HUDEP-2 (cell line): ENCODE results near the gene CUEDC2.

Experiments used
- DNase-seq, 76 experiments: peaks; one replicate each; lab custom pipeline; 2025; ENCODE audit not compliant: unreplicated experiment in 76 of 76; lab: John Stamatoyannopoulos, UW

The CUEDC2 gene

GRCh38 chr10:102429468-102429867 lies 2.9 kb downstream of the CUEDC2 start:
- DNase-seq: no peak

- no peak for DNase-seq
Measured at GRCh38 chr10:102426803-102427287, 5.5 kb downstream of the CUEDC2 start.

DNA sequence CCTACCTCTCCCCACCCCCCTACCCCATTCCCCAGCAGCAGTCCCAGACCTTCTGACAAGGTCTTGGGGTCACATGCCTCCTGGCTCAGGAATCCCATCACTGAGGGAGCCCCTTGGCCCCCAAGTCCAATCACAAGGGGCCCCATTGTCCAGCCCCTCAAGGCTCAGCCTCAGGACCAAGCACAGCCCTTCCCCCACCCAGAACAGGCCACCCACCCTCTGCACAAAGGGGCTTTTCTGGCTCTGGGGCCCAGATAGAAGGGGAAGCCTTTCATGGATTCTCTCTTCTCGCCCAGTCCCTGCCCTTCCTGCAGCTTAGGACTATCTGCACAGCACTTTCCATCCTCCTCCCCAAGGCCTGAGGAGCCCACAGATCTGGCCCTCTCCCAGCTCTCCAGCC lies 6.9 kb downstream of the CUEDC2 start:
- DNase-seq: no peak

GRCh38 chr10:102424916-102425315 lies 7.5 kb downstream of the CUEDC2 start:
- no peak for DNase-seq

- DNase-seq: no peak
Measured at GRCh38 chr10:102424145-102424544, 8.2 kb downstream of the CUEDC2 start.

- DNase-seq: no peak
Measured at GRCh38 chr10:102423372-102423968, 8.9 kb downstream of the CUEDC2 start.

- DNase-seq: peak in 72 of 76 experiments; percentile 19 to 86 (median 65)
Measured at GRCh38 chr10:102422545-102423129, 9.7 kb downstream of the CUEDC2 start.

GRCh38 chr10:102421757-102422512 lies 10.4 kb downstream of the CUEDC2 start:
- DNase-seq: peak in 59 of 76 experiments; percentile 15 to 71 (median 48)

GRCh38 chr10:102421507-102421756 lies 10.9 kb downstream of the CUEDC2 start:
- DNase-seq: peak in 2 of 76 experiments; percentile 54 to 57

DNA sequence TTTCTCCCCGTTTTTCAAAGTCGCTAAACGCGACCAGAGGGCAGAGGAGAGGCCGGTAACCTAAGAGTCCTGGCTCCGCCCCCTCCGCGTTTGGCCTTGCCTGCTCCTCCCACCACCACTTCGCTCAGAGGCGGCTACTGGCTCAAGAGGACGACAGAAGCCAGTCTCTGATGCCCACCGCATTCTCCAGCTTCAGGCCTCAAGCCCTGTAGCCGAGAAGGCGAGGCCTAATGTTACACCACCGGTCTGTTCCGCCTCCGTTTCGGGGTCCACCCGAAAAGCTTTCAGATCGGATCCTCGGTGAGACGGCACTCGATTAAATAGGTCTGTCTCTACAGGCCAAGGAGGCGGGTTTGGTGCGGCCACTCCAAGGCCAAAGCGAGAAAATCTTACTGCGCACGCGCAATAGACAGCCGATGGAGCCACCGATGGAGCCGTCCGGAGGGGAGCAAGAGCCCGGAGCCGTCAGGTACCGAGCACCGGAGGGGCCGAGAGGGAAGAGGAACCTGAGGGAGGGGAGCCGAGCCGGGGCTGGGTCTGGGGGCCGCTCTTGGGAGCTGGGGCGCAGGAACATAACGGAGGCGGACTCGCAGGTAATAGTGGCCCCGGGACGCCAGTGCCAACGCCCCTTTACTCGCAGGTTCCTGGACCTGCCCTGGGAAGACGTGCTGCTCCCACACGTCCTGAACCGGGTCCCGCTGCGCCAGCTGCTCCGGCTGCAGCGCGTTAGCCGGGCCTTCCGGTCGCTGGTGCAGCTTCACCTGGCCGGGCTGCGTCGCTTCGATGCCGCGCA lies 11.5 kb downstream of the CUEDC2 start, which contains the start of gene FBXL15:
Gene FBXL15 (plus strand): TSS at position 123 of the 793 bp plus-strand sequence. CDS start 294 bp downstream, at position 417.
- DNase-seq: peak; percentile 20 to 99 (median 92)

DNA sequence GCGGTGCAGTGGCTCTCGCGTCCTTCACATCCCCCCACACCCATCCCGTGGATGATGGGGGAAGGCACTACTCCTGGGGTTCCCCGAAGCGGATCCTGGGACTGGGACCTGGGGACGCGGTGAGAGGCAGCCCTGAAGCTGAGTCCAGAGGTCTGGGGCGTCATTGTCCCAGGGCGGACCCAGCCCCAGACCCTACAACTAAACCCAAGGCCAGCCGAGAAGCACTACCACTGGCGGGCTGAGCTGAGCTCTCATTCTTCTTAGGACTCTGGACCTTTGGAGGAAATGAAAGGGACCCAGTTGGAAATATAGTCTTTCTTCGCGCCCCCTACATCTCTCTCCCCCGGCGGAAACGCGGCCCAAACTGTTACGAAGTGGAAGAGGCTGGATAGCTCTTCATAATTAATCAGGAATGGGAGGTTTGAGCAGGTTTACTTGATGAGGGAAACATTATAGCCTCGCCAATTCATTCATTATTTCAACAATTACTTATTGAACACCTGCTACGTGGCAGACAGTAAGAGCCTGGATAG lies 12.1 kb downstream of the CUEDC2 start:
- peak in 1 of 76 experiments; percentile 40 for DNase-seq

GRCh38 chr10:102419269-102420180 lies 12.8 kb downstream of the CUEDC2 start:
- peak in 44 of 76 experiments; percentile 6 to 65 (median 42) for DNase-seq

DNA sequence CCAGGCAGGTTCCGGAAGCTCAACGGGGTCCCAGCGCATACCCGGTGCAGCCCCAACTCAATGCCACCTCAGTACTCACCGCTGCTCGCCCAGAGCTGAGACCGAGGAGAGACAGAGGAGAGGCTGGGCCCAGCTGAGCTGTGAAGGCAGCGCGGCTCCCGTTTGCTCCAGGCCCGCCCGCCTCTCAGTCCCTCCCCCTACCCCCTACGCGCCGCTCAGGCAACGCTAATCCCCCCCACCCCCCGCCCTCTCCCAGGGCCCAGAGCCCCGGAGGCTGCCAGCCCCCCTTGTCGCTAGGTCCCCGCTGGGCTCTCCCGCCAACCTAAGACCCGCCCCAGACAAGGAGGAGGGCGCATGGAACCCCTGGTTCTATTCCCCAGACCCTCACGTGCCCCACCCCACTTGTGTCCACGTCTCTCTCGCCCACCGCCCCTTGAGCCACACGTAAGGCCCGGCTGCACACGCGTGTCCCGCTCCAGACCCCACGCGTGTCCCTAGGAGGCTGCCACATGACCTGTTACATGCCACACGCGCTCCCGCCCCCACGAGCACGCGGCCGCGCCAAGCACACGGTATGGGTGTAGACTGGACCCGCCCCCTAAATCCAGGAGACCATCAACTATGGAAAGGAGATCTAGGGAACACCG lies 13.6 kb downstream of the CUEDC2 start, which contains the start of gene PSD:
Gene PSD (minus strand): TSS at position 164 of the 647 bp plus-strand sequence. CDS start 1,747 bp downstream, outside the sequence.
- no peak for DNase-seq

DNA sequence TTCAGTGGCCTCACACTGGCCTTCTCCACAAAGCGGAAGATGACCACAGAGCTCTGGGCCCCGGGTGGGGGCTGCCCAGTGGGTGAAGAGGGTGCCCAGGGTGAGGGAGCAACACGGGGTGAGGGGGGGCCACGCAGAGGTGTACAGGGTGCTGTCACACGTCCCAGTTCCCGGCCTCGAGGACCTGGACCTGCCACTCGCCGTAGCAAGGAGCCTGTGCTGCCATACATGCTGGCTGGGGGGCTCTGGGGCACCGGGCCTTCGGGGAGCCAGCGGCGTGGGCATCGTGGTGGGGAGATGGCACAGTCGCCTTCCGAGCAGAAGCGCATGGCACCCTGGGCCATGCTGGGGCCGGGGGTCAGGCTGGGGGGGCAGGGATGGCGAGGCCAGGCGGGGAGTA lies 15.7 kb downstream of the CUEDC2 start:
- DNase-seq: no peak

DNA sequence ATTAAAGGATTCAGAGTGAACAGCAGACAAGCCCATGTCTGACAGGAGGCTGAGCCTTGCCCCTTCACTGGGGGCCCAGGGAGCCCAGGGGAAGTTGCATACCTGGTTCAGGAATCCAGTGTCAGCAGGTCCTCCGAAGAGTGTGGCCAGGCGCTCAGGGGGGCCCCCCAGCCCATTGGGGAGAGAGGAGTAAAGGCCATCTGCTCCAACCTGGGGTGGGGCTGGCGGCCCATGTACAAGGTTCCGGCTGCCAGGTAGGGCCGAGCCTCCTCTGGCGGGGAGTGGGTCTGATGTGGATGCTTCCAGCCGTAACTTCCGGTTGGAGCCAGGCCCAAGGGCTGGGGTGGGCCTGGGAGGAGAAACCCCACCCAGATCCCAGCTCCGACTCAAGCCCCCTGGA lies 16.1 kb downstream of the CUEDC2 start:
- DNase-seq: no peak

GRCh38 chr10:102414749-102415148 lies 17.6 kb downstream of the CUEDC2 start:
- DNase-seq: no peak

GRCh38 chr10:102413806-102414561 lies 18.4 kb downstream of the CUEDC2 start:
- DNase-seq: no peak

DNA sequence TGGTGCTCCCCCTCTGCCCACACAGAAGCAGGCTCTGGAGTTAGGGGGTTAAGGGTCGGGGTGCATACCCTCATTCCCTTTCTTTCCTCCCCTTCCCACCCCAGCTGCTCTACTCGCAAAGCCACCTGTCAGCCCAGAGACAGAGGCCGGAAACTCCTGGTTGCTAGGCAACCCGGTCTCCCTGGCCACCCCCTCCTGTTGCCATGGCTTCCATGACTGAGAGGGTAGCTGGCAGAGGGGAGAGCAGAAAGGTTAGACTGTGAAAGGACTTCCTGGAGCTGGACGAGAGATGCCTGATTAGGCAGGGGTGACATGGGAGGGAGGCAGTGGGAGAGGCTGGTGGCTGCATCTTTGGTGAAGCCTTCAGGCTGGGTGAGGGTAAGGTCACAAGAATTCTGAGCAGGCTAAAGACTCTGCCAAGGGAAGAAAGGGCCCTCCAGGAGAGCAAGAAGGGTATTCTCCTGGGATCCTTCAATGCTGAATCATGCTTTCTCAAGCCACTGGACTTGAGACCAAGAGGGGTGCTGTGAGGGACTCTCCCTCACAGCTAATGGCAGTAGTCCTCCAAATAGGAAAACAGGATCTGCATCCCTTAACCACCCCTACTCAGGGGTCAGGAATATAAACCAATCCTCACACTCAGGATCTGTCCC lies 19.2 kb downstream of the CUEDC2 start:
- no peak for DNase-seq
